GM18951 (cell line): ENCODE data around the gene CELF3.

Experiments
- POLR2A ChIP-seq: IDR thresholded peaks from 4 replicates; pipeline ENCODE4 v1.6.1; 2011; ENCODE audit warnings: mild to moderate bottlenecking; ENCODE audit not compliant: insufficient read length, insufficient read depth; ENCODE audit errors: extremely low read depth
- in situ Hi-C: fragments of 300-500 bp; cut with MboI; formaldehyde crosslinking; loops from one replicate; pipeline ENCODE4 v1.12.0; 2022; ENCODE audit warnings: low sequenced_read_pairs, mixed read lengths, inconsistent platforms; ENCODE audit not compliant: unreplicated experiment

CELF3 gene

GRCh38 chr1:151715726-151716404 is 738 bp downstream of the CELF3 start:
- no peak for TF ChIP-seq POLR2A
- in situ Hi-C loops: no loop called here

GRCh38 chr1:151714820-151715725 is 1.5 kb downstream of the CELF3 start:
- no peak for TF ChIP-seq POLR2A
- in situ Hi-C loops: no loop called here

- in situ Hi-C loops: no loop called here
- TF ChIP-seq POLR2A: no peak
Observed at GRCh38 chr1:151713874-151714273, 2.7 kb downstream of the CELF3 start.

- in situ Hi-C loops: no loop called here
Observed at GRCh38 chr1:151713044-151713443, 3.6 kb downstream of the CELF3 start.

GRCh38 chr1:151711951-151712350 is 4.7 kb downstream of the CELF3 start:
- in situ Hi-C loops: no loop called here
- TF ChIP-seq POLR2A: no peak

More at GRCh38 chr1:151713044-151713443, 3.6 kb downstream of the CELF3 start:
- TF ChIP-seq POLR2A: no peak

GRCh38 chr1:151711044-151711800 is 5.4 kb downstream of the CELF3 start:
- TF ChIP-seq POLR2A: no peak
- in situ Hi-C loops: no loop called here

- in situ Hi-C loops: no loop called here
- TF ChIP-seq POLR2A: no peak
Observed at GRCh38 chr1:151710187-151710840, 6.3 kb downstream of the CELF3 start.

GRCh38 chr1:151708891-151709290 is 7.7 kb downstream of the CELF3 start:
- in situ Hi-C loops: no loop called here
- no peak for TF ChIP-seq POLR2A

GRCh38 chr1:151707541-151708065 is 9.0 kb downstream of the CELF3 start:
- in situ Hi-C loops: no loop called here
- TF ChIP-seq POLR2A: no peak

- no peak for TF ChIP-seq POLR2A
- in situ Hi-C loops: no loop called here
Observed at GRCh38 chr1:151706464-151707415, 9.9 kb downstream of the CELF3 start.

GRCh38 chr1:151705753-151706463 is 10.7 kb downstream of the CELF3 start:
- in situ Hi-C loops: no loop called here
- no peak for TF ChIP-seq POLR2A

GRCh38 chr1:151705146-151705545 is 11.5 kb downstream of the CELF3 start:
- in situ Hi-C loops: no loop called here
- TF ChIP-seq POLR2A: no peak
